IPS DF 4.7 (cell line): ENCODE data around the gene BNC2.

Experiments used
- DNase-seq: peaks from one replicate; pipeline ENCODE4 v3.0.0-alpha.2; 2013; ENCODE audit warnings: low spot score; ENCODE audit errors: extremely low read depth

BNC2 gene

GRCh38 chr9:16628413-16628812, 242.1 kb downstream of the BNC2 start:
- DNase-seq, result no peak

GRCh38 chr9:16627967-16628366, 242.5 kb downstream of the BNC2 start:
- no peak for DNase-seq

GRCh38 chr9:16627521-16627920, 242.9 kb downstream of the BNC2 start:
- no peak for DNase-seq

- no peak for DNase-seq
These were observed 243.8 kb downstream of the BNC2 start for GRCh38 chr9:16626577-16627130.

- no peak for DNase-seq
These were observed 244.7 kb downstream of the BNC2 start for GRCh38 chr9:16625811-16626210.

- no peak for DNase-seq
These were observed 245.3 kb downstream of the BNC2 start for GRCh38 chr9:16625161-16625631.

- no peak for DNase-seq
These were observed 245.7 kb downstream of the BNC2 start for GRCh38 chr9:16624744-16625117.

- DNase-seq, result no peak
These were observed 246.3 kb downstream of the BNC2 start for GRCh38 chr9:16623989-16624743.

- no peak for DNase-seq
These were observed 247.9 kb downstream of the BNC2 start for GRCh38 chr9:16622541-16622940.

- no peak for DNase-seq
These were observed 250.5 kb downstream of the BNC2 start for GRCh38 chr9:16619914-16620520.

GRCh38 chr9:16619402-16619801, 251.1 kb downstream of the BNC2 start:
- no peak for DNase-seq

GRCh38 chr9:16618524-16618923, 251.9 kb downstream of the BNC2 start:
- no peak for DNase-seq

GRCh38 chr9:16616686-16617085, 253.8 kb downstream of the BNC2 start:
- no peak for DNase-seq

- no peak for DNase-seq
These were observed 255.0 kb downstream of the BNC2 start for GRCh38 chr9:16615451-16615850.

GRCh38 chr9:16613605-16614004, 256.9 kb downstream of the BNC2 start:
- no peak for DNase-seq

GRCh38 chr9:16613051-16613450, 257.4 kb downstream of the BNC2 start:
- DNase-seq, result no peak

- DNase-seq, result no peak
These were observed 257.8 kb downstream of the BNC2 start for GRCh38 chr9:16612627-16613026.

- no peak for DNase-seq
These were observed 258.5 kb downstream of the BNC2 start for GRCh38 chr9:16611983-16612382.

GRCh38 chr9:16611001-16611400, 259.5 kb downstream of the BNC2 start:
- no peak for DNase-seq

- no peak for DNase-seq
These were observed 259.9 kb downstream of the BNC2 start for GRCh38 chr9:16610538-16610937.

- DNase-seq, result no peak
These were observed 261.6 kb downstream of the BNC2 start for GRCh38 chr9:16608906-16609305.

GRCh38 chr9:16602494-16602893, 268.0 kb downstream of the BNC2 start:
- DNase-seq, result no peak

- no peak for DNase-seq
These were observed 268.5 kb downstream of the BNC2 start for GRCh38 chr9:16601991-16602390.
